RWPE2 (cell line): Measurements from ENCODE around the gene KLHL10.

Experiments used
- ATAC-seq: fragments of 200-7000 bp; cut with Tn5 transposase; 3 replicates; pipeline ENCODE4 v1.9.1; 2021; ENCODE audit warnings: low read depth
- DNase-seq: peaks from one replicate; pipeline ENCODE4 v3.0.0-alpha.2; 2020; ENCODE audit warnings: low spot score
- H3K27ac ChIP-seq: fragments of 450-650 bp; 2 replicates; pipeline ENCODE4 v1.5.1; 2017; ENCODE audit warnings: mild to moderate bottlenecking; ENCODE audit not compliant: poor library complexity, severe bottlenecking
- H3K27me3 ChIP-seq: fragments of 250-450 bp; sonication (Bioruptor Pico); 2 replicates; pipeline ENCODE4 v1.5.1; 2021; ENCODE audit warnings: mild to moderate bottlenecking, moderate library complexity; ENCODE audit not compliant: insufficient read depth, poor library complexity, severe bottlenecking
- H3K36me3 ChIP-seq: fragments of 250-450 bp; sonication (Bioruptor Pico); 2 replicates; pipeline ENCODE4 v1.5.1; 2020; ENCODE audit warnings: low read depth, mild to moderate bottlenecking, moderate library complexity
- H3K4me1 ChIP-seq: fragments of 250-450 bp; sonication (Bioruptor Pico); 2 replicates; pipeline ENCODE4 v1.5.1; 2021; ENCODE audit warnings: mild to moderate bottlenecking, moderate library complexity; ENCODE audit not compliant: insufficient read depth, poor library complexity, severe bottlenecking
- H3K4me3 ChIP-seq: fragments of 250-450 bp; sonication (Bioruptor Pico); 2 replicates; pipeline ENCODE4 v1.5.1; 2021; ENCODE audit warnings: mild to moderate bottlenecking, moderate library complexity; ENCODE audit not compliant: severe bottlenecking
- H3K9me3 ChIP-seq: fragments of 250-450 bp; sonication (Bioruptor Pico); 2 replicates; pipeline ENCODE4 v1.5.1; 2021; ENCODE audit warnings: mild to moderate bottlenecking, moderate library complexity; ENCODE audit not compliant: severe bottlenecking
- CTCF ChIP-seq: fragments of 450-650 bp; IDR thresholded peaks from one replicate; pipeline ENCODE4 v1.5.1; 2017; ENCODE audit warnings: mild to moderate bottlenecking, moderate library complexity; ENCODE audit not compliant: poor library complexity, severe bottlenecking

KLHL10 gene

GRCh38 chr17:41814195-41814594, 23.4 kb upstream of the KLHL10 start:
- H3K4me1 ChIP-seq: peaks cover 11% of the 10 kb centered on the region
- peak overlapping the region; percentile 83 for H3K27ac ChIP-seq
- H3K27me3 ChIP-seq: no peaks in the 10 kb centered on the region
- no peak for TF ChIP-seq CTCF
- H3K4me3 ChIP-seq: no peak overlapping the region
- H3K9me3 ChIP-seq: no peaks in the 10 kb centered on the region
- H3K36me3 ChIP-seq: peaks cover 27% of the 10 kb centered on the region
- ATAC-seq (no peak), DNase-seq (no peak)

- ATAC-seq: no peak
- no peak for DNase-seq
- H3K4me3 ChIP-seq: no peak overlapping the region
- no peaks in the 10 kb centered on the region for H3K4me1 ChIP-seq
- TF ChIP-seq CTCF: no peak
- no peaks in the 10 kb centered on the region for H3K9me3 ChIP-seq
- no peak overlapping the region for H3K27ac ChIP-seq
- no peaks in the 10 kb centered on the region for H3K27me3 ChIP-seq
- peaks cover 27% of the 10 kb centered on the region for H3K36me3 ChIP-seq
These were observed 20.8 kb upstream of the KLHL10 start for GRCh38 chr17:41816637-41817320.

GRCh38 chr17:41818024-41818423, 19.6 kb upstream of the KLHL10 start:
- H3K9me3 ChIP-seq: no peaks in the 10 kb centered on the region
- H3K36me3 ChIP-seq: peaks cover 27% of the 10 kb centered on the region
- no peaks in the 10 kb centered on the region for H3K27me3 ChIP-seq
- no peaks in the 10 kb centered on the region for H3K4me1 ChIP-seq
- no peak for ATAC-seq
- no peak for TF ChIP-seq CTCF
- no peak overlapping the region for H3K4me3 ChIP-seq
- no peak overlapping the region for H3K27ac ChIP-seq
- no peak for DNase-seq

GRCh38 chr17:41821776-41822175, 15.8 kb upstream of the KLHL10 start:
- H3K4me3 ChIP-seq: no peak overlapping the region
- H3K36me3 ChIP-seq: peaks cover 38% of the 10 kb centered on the region
- ATAC-seq (no peak; the same call in 2 of the 3 replicates), DNase-seq (no peak)
- no peaks in the 10 kb centered on the region for H3K4me1 ChIP-seq
- H3K27me3 ChIP-seq: no peaks in the 10 kb centered on the region
- H3K27ac ChIP-seq: no peak overlapping the region
- no peaks in the 10 kb centered on the region for H3K9me3 ChIP-seq
- no peak for TF ChIP-seq CTCF
